ENCODE measurements around the gene MCM7. TPM values are rescaled to one million over a fixed set of nuclear protein-coding genes. Genes with fewer than 3 reads are reported as not detected.

MCM7 gene
- total and polyA plus RNA-seq, 2 of the 13 experiments (the other 11 are each of a cell fraction or from before 2014, with no cell fraction given) = 84.5 to 214 TPM

DNA sequence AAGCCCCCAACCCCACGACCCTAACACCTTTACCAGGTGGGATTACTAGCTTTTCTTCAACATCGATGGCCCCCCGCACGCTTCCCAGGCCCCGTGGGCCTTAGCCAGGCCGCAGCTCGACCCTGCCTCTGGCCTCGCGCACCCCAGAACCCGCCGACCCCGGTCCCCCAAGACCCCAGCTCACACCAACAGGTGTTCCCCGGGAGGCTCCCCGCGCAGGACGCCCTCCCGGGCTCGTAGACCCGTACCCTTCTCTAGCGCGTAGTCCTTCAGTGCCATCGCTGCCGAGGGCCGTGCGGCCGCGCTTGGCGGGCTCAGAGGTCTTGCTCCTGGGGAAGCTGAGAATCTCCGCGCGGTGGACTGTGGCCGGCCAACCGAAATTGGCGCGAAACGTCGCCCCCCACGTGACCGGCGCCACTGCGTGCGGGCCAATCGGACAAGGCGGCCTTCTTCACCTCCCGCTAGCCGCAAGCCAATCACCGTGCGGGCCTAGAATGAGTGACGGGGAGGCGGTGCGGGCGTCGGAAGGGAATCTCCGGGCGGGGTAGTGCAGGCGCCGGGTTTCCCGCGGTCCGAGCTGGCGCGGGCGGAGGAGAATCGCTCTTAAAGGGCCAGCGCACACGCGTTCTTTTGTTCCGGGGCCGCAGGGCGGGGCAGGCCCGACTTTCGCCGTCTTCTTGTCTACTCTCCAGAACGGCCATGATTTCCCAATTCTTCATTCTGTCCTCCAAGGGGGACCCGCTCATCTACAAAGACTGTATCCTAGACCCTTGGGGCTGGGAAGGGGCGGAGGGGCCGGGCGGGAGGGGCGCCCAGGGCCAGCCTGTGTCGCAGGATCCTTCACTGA, at the start of gene MCM7, which contains the start of gene AP4M1 (continued):
- TF ChIP-seq, protein P1, sequence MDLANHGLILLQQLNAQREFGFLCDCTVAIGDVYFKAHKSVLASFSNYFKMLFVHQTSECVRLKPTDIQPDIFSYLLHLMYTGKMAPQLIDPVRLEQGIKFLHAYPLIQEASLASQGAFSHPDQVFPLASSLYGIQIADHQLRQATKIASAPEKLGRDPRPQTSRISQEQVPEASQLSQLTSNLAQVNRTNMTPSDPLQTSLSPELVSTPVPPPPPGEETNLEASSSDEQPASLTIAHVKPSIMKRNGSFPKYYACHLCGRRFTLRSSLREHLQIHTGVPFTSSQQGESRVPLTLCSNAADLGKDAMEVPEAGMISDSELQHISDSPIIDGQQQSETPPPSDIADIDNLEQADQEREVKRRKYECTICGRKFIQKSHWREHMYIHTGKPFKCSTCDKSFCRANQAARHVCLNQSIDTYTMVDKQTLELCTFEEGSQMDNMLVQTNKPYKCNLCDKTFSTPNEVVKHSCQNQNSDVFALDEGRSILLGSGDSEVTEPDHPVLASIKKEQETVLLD (CRISPR knock-in tag; IDR thresholded peaks at IDR 0.05; ENCODE audit: low read depth) = peak; percentile 48
- TF ChIP-seq PRPF4 (IDR thresholded peaks at IDR 0.05; ENCODE audit: low read depth, low read length, poor library complexity, severe bottlenecking) = no peak
- 0 out of 2 replicates have a peak, but pooled peaks have one; percentile 45 for TF ChIP-seq ZNF841 (CRISPR knock-in tag; IDR thresholded peaks at IDR 0.05; ENCODE audit: borderline replicate concordance)
- no peak for TF ChIP-seq ZSCAN29 (CRISPR knock-in tag; conservative IDR thresholded peaks at IDR 0.05)
- TF ChIP-seq MATR3 (CRISPR knock-in tag; IDR thresholded peaks at IDR 0.05) = no peak
- TF ChIP-seq KLF13 (CRISPR knock-in tag; IDR thresholded peaks at IDR 0.05) = 0 out of 2 replicates have a peak, but pooled peaks have one; percentile 35
- no peak for TF ChIP-seq CBX2 (IDR thresholded peaks at IDR 0.05; ENCODE audit: low read depth, low read length)
- TF ChIP-seq CBX2 (CRISPR knock-in tag; IDR thresholded peaks at IDR 0.05; ENCODE audit: low read depth) = no peak
- TF ChIP-seq, protein P2, sequence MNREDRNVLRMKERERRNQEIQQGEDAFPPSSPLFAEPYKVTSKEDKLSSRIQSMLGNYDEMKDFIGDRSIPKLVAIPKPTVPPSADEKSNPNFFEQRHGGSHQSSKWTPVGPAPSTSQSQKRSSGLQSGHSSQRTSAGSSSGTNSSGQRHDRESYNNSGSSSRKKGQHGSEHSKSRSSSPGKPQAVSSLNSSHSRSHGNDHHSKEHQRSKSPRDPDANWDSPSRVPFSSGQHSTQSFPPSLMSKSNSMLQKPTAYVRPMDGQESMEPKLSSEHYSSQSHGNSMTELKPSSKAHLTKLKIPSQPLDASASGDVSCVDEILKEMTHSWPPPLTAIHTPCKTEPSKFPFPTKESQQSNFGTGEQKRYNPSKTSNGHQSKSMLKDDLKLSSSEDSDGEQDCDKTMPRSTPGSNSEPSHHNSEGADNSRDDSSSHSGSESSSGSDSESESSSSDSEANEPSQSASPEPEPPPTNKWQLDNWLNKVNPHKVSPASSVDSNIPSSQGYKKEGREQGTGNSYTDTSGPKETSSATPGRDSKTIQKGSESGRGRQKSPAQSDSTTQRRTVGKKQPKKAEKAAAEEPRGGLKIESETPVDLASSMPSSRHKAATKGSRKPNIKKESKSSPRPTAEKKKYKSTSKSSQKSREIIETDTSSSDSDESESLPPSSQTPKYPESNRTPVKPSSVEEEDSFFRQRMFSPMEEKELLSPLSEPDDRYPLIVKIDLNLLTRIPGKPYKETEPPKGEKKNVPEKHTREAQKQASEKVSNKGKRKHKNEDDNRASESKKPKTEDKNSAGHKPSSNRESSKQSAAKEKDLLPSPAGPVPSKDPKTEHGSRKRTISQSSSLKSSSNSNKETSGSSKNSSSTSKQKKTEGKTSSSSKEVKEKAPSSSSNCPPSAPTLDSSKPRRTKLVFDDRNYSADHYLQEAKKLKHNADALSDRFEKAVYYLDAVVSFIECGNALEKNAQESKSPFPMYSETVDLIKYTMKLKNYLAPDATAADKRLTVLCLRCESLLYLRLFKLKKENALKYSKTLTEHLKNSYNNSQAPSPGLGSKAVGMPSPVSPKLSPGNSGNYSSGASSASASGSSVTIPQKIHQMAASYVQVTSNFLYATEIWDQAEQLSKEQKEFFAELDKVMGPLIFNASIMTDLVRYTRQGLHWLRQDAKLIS (CRISPR knock-in tag; IDR thresholded peaks at IDR 0.05) = no peak
- peak; percentile 60 for TF ChIP-seq TAF1 (CRISPR knock-in tag; IDR thresholded peaks at IDR 0.05)
- no peak for TF ChIP-seq JUNB (CRISPR knock-in tag; IDR thresholded peaks at IDR 0.05; ENCODE audit: borderline replicate concordance)
- TF ChIP-seq ZNF792 (CRISPR knock-in tag; IDR thresholded peaks at IDR 0.05) = no peak; the same call in none of the 2 replicates
- TF ChIP-seq FIP1L1 (IDR thresholded peaks at IDR 0.05; ENCODE audit: borderline replicate concordance, insufficient read depth, low read depth, low read length) = no peak
- TF ChIP-seq, protein P3, sequence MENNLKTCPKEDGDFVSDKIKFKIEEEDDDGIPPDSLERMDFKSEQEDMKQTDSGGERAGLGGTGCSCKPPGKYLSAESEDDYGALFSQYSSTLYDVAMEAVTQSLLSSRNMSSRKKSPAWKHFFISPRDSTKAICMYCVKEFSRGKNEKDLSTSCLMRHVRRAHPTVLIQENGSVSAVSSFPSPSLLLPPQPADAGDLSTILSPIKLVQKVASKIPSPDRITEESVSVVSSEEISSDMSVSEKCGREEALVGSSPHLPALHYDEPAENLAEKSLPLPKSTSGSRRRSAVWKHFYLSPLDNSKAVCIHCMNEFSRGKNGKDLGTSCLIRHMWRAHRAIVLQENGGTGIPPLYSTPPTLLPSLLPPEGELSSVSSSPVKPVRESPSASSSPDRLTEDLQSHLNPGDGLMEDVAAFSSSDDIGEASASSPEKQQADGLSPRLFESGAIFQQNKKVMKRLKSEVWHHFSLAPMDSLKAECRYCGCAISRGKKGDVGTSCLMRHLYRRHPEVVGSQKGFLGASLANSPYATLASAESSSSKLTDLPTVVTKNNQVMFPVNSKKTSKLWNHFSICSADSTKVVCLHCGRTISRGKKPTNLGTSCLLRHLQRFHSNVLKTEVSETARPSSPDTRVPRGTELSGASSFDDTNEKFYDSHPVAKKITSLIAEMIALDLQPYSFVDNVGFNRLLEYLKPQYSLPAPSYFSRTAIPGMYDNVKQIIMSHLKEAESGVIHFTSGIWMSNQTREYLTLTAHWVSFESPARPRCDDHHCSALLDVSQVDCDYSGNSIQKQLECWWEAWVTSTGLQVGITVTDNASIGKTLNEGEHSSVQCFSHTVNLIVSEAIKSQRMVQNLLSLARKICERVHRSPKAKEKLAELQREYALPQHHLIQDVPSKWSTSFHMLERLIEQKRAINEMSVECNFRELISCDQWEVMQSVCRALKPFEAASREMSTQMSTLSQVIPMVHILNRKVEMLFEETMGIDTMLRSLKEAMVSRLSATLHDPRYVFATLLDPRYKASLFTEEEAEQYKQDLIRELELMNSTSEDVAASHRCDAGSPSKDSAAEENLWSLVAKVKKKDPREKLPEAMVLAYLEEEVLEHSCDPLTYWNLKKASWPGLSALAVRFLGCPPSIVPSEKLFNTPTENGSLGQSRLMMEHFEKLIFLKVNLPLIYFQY (CRISPR knock-in tag; IDR thresholded peaks at IDR 0.05; ENCODE audit: borderline replicate concordance) = no peak
- peak; percentile 61 for TF ChIP-seq POLR2G (IDR thresholded peaks at IDR 0.05; ENCODE audit: low read depth, low read length)
- TF ChIP-seq NCOR1 (IDR thresholded peaks at IDR 0.05; ENCODE audit: borderline replicate concordance, low read length) = no peak
- TF ChIP-seq ZNF569 (CRISPR knock-in tag; IDR thresholded peaks at IDR 0.05; ENCODE audit: borderline replicate concordance) = no peak
- 0 out of 2 replicates have a peak, but pooled peaks have one; percentile 7 for TF ChIP-seq ZNF501 (CRISPR knock-in tag; IDR thresholded peaks at IDR 0.05)
- TF ChIP-seq ZNF780A (CRISPR knock-in tag; IDR thresholded peaks at IDR 0.05) = peak; percentile 59; the same call in 1 of the 2 replicates
- TF ChIP-seq RNF2 (conservative IDR thresholded peaks at IDR 0.05; ENCODE audit: low read depth) = peak; percentile 66; the same call in 1 of the 2 replicates
- TF ChIP-seq ZNF225 (CRISPR knock-in tag; IDR thresholded peaks at IDR 0.05) = no peak

Data from HepG2 (cell line).